GM19395 (cell line): Measurements from ENCODE around the gene FNTB.
"Not testable (repeated sequence)": the region's sequence is repeated elsewhere in the genome, so short reads cannot be mapped to it uniquely, and the experiment has no call there.

Experiments used
- ATAC-seq: cut with Tn5 transposase; IDR thresholded peaks from one replicate; pipeline ENCODE4 v1.9.1; 2021; ENCODE audit warnings: mild to moderate bottlenecking, moderate library complexity; ENCODE audit not compliant: unreplicated experiment

Gene FNTB

DNA sequence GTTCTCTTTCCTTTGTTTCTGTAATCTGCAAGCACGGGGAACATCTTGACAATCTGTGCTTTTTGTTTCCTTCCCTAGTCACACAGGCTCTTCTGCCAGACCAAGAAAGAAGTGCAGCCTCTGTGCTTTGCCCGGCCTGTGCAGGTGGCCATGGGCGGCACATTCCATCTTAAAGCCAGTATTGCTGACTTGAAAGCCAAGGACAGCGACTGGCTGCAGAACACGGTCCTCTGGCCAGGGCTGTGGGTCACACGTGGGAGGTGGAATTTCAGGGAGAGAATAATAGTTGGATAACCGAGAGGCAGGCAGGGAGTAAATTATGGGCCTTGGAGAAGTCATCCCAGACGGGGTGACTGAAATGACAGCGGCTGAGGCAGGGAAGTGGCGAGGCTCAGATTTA is 24.8 kb downstream of the FNTB start:
- no peak for ATAC-seq

DNA sequence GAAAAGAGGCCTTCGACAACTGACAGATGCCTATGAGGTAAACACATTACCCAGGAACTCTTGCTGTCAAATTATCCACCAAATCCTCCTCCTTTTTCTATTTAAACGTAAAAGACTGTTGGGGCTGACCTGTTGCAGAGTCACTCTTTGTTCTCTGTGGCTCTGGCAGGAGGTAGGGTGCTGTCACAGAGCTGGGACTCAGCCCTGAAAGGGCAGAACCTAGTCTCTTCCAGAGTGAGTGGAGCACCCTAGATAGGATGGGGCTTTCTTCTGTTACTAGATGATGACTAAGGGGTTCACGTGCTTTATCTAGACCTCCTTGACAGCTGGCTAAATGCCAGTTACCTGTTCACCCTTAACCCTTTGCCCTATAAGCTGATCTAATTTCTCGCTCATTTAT is 25.7 kb downstream of the FNTB start:
- no peak for ATAC-seq

DNA sequence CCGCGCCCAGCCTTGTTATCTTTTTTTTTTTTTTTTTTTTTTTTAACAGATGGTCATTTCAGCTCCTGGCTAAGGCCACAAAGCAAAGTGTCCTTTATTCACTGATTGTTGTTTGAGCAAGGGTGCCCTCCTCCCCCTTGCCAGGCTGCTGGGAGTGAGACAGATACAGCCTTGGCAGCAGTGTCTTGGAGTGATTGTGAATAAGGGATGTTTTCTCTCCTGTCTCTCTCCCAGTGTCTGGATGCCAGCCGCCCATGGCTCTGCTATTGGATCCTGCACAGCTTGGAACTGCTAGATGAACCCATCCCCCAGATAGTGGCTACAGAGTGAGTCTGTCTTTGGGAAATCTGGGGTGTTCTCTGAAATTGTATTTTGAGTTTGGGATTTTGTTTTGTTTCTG is 28.7 kb downstream of the FNTB start:
- ATAC-seq, result no peak

DNA sequence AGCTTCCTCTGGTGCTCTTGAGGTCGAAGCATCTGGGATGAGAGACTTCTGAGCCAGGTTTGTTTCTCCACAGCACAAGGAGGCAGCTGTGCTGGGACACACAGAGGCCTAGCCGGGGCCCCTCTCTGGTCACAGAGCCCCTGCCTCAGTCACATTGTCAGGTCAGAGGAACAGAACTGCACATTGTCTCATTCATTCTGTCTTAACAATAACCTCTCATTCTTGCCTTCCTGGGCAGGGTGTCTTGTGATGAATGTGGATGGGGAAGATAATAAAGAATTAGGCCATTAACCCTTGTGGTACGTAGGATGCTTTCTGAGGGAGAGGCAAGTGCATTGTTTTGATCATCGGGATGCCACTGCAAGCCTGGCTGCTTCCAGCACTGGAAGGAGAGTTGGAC is 29.8 kb downstream of the FNTB start:
- no peak for ATAC-seq

DNA sequence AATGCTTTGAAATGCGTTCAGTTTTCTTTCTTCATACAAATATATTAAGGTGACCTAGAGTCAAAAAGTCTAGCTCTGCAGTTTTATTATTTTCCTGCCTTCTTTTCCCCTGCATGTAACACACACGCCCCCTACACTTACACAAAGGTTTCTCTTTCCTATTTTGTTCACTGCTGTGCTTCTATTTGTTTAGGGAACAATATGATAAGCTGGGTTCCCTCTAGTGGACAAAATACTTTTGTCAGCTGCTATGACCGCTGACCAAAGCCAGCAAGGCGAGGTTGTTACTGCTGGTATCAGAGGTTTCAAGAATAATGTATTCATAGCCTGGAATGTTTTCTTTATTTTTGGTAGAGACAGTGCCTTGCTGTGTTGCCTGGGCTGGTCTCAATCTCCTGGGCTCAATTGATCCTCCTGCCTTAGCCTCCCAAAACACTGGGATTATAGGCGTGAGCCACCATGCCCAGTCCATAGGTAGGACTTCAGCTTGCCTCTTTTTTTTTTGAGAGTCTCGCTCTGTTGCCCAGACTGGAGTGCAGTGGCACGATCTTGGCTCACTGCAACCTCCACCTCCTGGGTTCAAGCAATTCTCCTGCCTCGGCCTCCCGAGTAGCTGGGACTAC is 33.4 kb downstream of the FNTB start:
- ATAC-seq, result peak; percentile 66

DNA sequence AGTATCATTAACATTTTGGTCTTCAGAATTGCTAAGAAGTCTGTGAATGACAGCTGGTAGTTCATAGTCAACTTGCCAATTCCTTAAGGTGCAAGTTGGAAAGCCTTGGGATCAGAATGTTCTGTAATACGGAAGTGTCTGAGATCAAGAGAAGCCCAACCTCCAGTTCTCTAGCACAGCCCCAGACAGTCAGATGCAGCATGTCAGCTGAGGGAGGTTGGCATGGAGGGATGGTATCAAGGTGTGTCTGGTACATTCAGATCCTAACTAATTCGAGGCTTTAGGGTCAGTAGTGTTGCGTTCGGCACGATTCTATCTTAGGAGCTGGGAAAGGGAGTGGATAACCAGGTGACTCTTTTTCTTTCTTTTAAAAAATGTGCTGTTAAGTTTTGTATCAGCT is 38.3 kb downstream of the FNTB start:
- ATAC-seq, result no peak

DNA sequence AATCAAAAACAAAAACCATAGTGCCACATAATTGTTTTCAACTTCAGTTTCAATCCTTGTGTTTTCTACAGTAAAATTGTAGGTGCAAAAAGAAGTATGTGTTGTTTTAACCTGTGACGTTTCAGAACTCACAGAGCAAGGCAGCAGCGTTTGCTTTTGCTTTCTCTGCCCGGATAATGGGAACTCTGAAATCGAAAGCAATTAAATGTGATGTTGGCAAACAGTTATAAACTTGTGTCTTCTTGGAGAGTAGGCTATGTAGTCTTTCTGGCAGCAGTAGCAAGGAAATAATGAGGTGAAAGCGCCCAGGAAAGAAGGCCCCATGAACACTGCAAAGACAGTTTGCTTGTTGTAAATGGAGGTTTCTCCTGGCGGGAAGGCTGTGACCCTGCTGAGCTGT is 39.1 kb downstream of the FNTB start:
- ATAC-seq, result no peak

DNA sequence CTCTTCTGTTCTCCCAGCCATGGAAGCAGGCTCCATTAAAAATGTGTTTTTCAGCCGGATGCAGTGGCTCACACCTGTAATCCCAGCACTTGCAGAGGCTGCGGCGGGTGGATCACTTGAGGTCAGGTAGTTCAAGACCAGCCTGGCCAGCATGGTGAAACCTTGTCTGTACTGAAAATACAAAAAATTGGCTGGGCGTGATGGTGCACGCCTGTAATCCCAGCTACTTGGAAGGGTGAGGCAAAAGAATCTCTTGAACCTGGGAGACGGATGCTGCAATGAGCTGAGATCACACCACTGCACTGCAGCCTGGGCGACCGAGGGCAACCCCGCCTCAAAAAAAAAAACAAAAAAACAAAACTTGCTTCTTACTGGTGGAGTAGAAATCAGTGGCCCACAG is 39.8 kb downstream of the FNTB start:
- no peak for ATAC-seq

DNA sequence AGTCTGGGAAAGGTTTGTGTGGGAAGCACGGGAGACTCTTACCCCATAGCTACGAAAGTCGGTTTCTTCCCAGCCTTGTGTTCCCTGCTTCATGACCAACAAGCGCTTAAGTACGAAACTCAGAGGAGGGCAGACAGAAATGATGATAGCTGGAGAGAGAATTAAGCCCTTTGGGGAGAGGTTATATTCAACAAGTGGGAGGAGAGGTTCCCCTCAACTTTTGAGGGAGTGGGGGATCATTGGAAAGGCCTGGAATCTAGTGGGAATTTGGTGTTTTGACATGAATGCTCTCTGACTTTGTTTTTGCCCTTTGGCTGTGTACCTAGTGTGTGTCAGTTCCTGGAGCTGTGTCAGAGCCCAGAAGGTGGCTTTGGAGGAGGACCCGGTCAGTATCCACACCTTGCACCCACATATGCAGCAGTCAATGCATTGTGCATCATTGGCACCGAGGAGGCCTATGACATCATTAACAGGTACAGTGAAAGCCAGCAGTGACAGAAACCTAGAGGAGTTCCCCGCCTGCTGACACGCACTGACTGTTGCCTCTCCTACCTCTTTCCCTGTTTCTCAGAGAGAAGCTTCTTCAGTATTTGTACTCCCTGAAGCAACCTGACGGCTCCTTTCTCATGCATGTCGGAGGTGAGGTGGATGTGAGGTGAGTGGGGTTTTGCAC is 40.6 kb downstream of the FNTB start:
- no peak for ATAC-seq

DNA sequence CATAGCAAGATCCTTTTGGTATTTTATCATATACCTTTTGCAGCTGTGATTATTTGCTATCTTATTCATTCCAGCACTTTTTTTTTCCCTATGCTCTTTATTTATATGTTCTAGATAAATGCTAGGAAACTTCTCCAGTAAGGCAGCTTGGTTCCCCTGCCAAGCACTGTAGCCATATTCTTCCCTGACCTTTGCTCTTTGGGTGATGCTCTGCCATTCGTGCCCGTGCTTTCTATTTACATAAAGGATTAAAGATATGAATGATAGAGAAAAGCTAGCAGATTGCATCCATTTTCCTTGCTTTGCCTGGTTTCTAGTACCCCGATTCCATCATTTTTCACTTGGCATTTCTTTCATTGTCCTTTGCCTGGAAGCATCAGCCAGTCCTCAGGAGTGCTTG is 42.2 kb downstream of the FNTB start:
- no peak for ATAC-seq

DNA sequence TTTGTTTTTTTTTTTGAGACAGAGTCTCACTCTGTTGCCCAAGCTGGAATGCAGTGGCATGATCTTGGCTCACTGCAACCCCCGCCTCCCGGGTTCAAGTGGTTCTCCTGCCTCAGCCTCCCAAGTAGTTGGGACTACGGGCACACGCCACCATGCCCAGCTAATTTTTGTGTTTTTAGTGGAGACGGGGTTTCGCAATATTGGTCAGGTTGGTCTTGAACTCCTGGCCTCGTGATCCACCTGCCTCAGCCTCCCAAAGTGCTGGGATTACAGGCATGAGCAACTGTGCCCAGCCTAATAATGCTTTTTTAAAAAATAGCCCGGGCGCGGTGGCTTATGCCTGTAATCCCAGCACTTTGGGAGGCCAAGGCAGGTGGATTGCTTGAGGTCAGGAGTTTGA is 44.6 kb downstream of the FNTB start:
- not testable (repeated sequence) for ATAC-seq

DNA sequence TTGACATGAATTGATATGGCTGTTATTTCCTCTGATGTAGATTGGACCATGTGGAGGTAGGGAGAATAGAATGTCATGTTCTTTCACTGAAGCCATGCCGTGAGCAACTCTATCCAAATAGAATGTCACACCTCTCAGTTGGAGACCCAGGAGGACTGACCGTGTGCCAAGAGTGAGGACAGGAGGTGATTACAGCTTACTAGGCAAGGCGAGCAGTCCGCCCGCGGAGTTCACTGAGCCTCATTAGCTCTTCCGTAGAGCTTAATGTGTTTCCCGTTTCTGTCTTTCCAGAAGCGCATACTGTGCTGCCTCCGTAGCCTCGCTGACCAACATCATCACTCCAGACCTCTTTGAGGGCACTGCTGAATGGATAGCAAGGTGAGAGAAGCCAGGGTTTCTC is 45.6 kb downstream of the FNTB start:
- ATAC-seq, result no peak

DNA sequence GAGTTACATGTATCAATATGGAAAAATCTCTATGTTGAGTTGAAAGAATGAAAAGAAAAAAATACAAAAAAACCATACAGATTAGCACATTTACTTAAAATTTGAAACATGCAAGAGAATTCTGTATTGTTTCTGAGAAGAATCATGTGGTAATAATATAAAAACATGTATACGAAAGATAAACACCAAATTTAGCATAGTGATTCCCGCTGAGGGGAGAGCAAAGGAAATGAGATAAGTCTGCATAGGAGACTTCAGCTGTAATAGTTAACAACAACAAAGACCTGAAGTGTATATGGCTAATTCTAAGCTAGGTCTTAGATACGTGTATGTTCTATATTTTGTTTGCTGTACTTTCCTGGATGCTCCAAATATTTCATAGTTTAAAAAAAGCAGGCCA is 46.5 kb downstream of the FNTB start:
- no peak for ATAC-seq

DNA sequence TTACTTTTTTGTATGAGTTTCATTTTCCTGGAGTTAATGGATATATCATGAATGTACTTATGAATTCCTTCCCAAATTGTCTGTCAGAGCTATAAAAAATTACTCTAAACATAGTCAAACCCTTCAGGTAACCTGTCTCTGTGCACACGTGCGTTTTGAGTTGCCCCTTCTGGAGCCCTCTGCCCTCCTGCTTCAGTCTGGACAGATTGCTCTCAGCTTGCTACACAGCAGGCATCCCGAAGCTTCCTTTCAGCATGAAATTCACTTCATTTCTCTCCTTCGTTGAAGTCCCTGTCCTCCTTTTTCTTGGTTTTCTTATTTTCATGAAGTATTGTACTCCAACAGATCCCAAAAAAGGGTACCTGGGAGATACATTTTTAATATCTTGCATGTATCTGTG is 47.3 kb downstream of the FNTB start:
- no peak for ATAC-seq

DNA sequence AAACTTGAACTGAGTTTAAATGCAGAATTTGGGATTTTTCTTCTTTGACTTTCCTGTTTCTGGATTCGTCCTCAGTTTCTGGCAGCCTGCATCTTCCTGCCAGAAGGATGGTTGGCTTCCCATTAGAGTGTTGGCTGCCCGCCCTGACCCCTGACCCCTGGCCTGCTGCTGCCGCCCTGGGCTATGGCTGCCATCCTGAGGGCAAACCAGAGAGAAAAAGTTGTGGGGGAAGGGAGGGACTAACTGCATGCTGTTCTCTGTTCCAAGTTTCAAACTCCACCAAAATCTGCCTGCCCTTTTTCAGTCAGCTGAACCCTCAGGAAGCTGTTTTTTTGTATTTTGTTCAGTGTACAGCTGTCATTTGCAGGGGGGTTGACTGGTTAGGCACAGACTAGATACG is 48.4 kb downstream of the FNTB start:
- no peak for ATAC-seq

DNA sequence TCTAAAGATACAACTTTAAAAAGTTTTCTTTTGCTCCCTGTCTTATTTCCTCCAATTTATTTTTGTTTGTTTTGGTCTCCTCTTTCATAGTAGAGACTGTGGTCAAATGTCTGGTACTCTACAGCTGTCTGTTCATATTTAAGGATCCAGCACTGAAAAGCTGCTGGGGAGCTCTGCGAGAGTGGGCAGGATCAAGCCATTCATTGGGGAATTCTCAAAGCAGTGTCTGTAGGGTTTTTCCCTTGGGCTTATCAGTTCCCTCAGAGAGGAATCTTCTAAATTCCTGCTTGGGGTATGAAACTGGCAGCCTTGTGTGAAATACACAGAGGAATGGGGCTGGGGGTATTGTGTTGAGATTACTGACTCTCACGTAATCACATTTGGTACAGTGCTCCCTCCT is 52.3 kb downstream of the FNTB start:
- ATAC-seq, result no peak

DNA sequence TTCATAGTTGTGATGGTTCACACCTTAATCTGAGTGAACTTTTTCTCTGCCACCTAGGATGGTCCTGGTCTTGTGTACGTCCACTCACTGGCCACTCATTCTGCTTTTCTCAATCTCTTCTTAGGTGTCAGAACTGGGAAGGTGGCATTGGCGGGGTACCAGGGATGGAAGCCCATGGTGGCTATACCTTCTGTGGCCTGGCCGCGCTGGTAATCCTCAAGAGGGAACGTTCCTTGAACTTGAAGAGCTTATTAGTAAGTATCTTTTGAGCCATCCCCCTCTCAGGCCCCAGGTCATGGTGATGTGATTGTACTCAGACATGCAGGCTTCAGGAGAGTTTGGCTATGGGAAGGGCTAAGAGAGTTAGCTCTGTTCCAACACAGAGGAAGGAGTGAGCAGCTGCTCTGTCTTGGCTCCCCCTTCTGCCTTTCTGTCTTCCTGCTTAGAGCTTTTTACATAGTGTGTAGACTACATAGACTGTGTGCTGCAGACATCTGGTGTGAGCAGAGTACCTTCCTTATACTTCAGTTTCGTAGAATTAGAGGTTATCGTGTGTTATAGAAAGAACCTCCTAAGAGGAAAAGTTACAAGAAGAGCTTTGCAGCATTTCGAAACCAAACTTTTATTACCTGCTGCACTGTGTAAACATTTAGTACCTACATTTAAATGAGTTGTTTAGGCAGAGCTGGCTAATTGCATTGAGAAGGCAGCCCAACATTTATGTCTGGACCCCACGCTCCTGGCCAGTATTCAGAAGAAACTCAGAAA is 54.2 kb downstream of the FNTB start:
- ATAC-seq, result no peak

DNA sequence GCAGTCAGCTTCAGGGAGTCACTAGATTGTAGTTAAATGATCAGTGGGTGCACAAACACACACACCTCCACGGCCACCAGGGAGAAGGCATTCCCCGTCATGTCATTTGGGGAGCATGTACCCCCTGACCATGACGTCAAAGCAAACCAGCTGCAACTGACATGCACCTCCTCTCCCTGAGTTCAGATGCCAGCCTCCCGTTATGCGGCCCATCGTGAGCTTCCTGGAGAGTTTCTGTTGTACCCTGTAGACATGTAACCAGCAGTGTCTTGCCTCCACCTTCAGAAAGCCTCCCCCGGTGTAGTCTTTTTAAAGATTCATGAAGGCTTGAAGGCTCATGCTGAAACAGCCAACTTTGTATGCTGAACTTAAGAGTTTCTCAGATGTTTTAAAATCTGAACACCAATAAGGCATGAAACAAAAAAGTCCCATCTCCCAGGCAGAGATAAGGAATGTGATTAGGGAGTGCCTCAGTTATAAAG is 54.8 kb downstream of the FNTB start:
- no peak for ATAC-seq

DNA sequence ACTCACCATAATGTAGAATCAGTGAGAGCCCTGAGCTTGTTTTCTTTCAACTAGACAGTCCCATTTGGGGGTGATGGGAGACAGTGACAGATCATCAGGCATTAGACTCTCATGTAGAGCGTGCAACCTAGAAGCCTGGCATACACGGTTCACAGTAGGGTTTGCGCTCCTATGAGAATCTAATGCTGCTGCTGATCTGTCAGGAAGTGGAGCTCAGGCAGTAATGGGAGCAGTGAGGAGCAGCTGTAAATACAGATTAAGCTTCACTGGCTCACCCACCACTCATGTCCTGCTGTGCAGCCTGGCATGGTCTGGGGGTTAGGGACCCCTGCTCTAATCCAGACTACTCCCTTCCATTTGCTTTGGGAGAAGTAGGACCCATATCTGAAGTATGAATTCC is 55.6 kb downstream of the FNTB start:
- ATAC-seq, result peak; percentile 25

DNA sequence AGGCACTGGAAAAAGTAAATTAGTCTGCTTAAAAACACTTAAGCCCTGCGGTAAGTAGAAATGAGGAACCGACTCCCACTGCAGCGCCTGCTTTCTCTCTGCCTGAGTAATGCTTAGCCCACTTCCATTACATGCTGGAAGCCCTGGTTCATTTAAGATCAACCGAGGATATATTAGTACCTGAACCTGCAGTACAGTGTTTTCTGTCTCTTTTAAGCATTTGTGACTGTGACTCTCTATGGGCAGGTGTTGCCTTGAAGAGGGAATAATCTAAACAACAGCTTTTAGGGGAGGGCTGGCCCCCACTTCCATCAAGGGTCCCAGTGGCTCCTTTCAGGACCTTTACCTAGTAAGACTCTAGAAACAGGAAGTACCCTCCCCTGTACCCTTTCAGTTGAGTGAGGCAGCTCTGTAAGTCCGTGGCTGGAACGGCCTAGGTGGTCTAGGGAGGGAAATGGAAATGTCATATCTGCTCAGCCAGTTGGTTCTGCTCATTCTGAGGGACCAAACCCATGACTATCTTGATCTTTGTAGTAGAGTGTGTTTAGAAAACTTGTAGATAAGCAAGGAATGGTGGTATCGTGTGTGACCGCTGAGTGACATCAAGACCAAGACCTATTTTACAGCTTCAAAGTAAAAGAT is 56.2 kb downstream of the FNTB start:
- peak; percentile 87 for ATAC-seq

DNA sequence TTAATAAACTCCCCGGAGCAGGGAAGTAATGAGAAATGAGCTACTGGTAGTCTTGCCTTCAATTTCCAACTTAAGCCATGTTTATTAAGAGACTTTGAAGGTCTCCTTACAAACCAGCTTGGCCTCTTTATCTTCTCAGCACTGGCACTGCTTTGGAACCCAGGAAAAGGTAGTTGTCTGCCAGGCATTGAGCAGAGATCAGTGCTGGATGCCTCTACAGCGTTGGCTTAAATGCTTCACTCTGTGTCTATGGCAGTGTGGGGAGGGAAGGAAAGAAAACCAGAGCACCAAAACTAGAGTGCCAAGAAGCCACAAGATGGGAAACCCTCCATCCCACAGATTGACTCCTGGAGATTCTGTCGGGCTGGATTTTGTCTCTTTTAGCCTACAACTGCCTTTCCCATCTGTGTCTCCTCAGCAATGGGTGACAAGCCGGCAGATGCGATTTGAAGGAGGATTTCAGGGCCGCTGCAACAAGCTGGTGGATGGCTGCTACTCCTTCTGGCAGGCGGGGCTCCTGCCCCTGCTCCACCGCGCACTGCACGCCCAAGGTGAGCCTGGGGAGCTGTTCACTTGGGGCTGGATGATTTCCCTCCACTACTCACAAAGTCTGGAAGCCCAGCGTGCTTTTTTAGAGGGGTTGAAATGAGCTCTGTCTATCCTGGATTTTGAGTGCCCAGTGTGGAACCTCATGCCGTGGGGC is 57.3 kb downstream of the FNTB start:
- no peak for ATAC-seq
